ENCODE data around the gene NAV3.

The NAV3 gene

DNA sequence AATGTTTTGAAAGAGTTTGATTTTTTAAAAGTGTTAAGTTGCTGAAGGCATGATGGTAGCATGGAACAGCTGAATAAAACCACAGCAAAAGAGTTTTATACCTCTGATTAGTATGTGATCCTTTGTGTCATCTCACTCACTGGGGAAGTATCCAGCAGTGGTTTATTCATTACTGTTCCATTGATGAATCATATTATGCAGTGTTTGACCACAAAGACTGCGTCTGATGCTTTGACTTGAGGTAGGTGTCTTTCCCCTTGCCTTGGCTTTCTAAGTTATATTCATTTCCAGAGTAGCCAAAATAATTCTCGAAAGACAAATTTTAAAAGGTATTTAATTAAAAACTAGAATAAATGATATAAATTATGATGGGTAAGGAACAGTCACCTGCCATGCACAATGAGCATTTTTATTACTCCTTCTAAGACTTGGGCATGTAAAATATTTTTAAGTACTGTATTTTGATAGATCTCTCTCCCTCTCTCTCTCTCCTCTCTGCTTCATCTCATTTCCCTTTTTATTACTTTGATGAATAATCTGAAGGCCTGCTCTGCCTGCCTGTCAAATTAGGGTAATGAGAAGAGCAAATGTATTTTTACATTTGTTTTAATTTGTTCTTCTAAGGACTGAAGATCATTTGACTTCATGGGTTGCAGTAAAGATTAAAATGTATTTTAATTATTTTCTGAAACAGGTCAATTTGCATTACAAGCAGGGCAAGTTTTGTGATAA is 164.9 kb downstream of the NAV3 start:
- DNase-seq, result no peak

DNA sequence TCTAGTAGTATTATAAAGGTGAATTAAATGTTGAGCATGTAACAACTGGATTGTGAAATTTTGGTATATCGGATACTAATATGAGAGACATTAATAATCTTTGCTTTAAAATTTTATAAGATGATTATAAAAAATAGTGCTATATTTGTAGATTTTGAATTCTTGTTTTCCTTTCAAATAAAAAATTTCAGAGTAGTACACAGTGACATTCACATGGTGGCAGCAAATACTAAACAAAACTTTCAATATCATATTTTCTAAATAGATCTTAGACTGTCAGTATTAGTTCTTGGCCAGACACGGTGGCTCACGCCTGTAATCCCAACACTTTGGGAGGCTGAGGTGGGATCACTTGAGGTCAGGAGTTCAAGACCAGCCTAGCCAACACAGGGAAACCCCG is 166.0 kb downstream of the NAV3 start:
- DNase-seq, result no peak

DNA sequence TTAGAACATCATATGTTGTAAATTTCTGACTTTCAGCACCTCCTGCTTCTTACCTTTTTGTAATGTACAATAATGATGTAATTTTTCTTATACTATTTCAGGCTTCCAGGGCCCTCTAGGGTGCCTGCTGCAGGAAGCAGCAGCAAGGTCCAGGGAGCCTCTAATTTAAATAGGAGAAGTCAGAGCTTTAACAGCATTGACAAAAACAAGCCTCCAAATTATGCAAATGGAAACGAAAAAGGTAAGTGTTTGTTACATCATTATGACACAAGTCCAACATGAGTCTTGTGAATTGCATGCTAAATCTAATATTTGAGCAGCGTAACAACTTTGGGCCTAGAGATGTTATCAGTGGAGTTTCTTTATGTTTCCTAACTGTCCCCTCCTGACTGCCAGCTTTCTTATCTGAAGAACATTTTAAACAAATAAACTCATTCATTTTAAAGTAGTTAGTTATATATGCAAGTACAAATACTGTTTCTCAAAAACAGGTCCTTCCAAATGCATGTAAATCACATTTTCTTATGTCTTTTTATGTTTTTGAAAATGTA is 167.6 kb downstream of the NAV3 start:
- no peak for DNase-seq

DNA sequence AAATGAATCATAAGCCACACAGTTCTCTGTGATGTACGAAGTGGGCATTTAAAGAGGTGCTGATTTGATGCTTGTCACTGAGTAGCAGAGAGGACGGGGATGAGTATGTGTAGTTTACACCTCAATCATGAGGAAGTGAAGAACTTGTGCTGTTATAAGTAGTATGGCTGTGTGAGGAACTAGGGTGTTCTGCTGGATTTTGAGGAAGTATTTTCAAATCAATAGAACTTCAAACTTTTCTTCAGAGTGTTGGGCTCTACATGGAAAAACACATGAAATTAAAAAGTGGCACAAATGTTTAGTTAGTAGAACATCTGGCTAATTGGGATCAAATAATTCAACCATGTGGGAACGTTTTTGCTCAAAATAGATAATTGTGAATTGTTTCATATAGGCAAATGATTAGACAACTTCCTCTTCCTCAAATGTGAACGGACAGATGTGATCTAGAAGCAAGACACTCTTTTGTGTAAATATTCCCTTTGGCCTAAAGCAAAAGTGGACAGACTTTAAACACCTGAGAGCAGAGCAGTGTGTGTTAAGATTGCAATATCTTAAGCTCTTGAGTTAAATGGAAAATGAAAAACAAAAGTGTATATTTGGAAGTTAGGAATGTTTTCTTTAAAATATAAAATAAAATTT is 168.5 kb downstream of the NAV3 start:
- no peak for DNase-seq

DNA sequence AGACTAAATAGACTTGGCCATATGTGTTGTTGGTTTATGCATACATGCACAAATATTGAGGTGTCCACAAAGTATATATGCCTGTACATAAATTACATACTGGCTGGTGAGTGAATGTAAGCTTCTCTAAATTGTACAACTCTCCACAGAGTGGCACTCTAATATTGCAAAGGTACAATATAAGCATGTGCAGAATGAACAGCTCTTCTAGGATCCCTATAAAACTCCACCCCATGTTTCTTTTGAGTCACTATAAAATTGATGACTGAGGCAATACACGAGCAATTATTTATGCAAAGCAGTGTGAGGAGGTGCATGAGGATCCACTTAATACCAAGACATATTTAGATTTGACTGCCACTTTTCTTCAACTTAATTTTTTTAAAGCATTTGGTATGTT is 172.2 kb downstream of the NAV3 start:
- no peak for DNase-seq

DNA sequence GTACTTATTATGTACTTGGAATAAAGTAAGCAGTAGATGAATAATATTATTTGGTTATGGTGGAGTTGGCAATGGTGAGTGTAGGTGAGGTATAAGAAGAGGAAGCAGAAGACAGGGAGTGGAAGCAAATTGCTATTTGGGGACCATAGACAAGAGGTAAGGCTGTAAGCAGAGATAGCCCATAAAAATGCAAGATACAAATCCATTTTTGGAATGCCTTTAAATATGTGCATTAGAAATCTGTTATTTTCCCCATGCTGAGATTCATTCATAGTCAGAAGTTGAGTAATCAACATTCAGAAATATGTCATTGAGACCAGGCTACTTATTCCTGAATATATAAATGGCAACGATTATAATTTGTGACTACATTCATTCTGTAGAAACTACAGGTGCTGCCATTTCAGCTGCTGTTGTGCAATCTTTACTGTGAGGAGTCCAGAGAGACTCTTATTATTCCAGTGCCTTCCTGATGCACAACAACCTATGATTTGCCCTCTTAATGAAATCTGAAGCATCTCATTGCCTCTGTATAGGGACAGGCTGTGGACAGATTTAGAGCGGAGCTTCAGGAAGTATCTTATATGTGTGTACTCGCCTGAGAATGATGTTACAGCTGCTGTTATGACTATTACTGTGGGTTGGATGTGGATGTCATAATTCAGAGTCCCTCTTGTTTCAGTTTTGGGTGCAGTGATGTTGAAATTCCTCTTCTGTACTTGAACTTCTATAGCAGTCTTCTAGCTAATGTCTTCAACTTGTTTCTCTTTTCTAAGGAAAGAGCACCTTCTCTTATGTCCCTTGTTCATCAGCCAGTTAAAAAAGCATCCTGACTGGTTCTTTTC is 173.8 kb downstream of the NAV3 start:
- DNase-seq, result no peak

DNA sequence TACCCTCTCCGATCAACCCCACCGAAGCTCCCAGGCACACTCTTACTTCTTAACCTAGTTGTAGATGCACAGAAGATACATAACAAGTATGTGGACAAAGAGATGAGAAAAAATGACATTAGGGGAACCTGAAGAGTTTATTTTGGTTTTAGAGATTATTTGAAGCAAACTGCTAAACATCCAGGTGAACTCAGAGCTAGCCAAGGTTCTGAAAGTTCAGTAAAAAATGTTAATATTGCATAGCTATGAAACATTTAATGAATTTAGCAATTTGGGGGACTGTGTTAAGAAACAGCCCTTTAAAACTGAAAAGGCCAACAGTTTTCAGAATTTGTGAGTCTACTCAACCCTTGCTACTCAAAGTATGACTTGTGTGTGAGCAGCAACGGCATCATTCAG is 174.4 kb downstream of the NAV3 start:
- DNase-seq, result no peak

DNA sequence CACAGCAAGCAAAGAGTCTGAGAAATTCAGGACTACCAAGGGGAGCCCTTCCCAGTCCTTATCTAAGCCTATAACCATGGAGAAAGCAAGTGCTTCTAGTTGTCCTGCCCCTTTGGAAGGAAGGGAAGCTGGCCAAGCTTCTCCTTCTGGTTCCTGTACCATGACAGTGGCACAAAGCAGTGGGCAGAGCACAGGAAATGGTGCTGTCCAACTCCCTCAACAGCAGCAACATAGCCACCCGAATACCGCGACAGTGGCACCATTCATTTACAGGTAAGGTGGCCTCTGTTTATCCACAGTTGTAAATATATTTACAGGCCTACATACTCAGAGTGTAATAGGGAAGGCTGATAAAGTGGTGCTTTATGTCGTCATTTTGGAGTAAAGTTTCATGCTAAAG is 176.5 kb downstream of the NAV3 start:
- DNase-seq, result no peak

DNA sequence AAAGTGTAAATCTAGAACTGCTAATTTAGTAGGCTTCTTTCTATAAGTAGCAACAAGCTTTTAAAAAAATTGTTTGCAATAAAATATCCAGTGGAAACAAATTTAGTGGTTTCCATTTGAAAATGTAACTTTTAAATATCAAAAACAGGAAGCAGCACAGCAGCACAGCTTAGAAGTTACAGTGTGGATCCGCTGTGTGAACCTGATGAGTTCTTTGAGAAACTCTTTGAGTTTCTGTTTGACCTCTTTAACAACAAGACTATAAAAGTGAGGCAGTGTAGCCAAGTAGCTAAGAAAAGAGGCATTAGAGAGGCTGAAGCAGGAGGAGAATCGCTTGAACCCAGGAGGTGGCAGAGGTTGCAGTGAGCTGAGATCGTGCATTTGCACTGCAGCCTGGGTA is 178.3 kb downstream of the NAV3 start:
- DNase-seq, result no peak

DNA sequence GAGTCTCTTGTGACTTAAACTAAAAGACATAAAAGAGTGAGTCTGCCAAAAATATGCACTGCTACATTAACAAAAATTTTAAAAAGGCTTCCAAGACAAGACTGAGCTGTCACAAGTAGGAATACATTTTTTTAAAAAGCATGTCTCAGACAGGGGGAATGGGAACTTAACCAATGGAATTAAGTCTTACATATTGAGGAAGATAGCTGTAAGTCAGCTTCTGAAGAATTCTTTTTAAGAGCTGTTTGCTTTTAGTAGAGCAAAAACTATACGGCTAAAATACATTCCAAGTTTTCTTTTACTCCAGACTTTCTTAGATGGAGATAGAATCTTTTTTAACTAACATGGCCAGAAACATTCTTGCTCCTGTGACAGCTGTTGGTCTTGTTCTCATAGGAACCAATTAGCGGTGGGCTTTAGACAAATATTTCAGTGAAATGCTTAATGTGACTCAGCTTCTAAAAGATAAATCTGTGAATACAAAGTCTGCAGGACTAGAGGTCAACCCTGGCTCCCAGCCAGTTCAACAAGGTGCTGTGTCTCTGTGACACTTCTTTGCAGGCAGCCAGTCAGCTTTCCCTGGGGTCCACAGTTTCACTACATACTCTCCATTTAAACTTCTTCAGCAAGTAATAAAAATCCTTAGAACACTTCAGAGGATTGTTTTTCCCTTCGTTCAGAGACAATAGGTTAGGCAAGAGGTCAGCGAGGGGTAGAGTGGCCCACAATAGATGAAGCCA is 187.6 kb downstream of the NAV3 start:
- no peak for DNase-seq

DNA sequence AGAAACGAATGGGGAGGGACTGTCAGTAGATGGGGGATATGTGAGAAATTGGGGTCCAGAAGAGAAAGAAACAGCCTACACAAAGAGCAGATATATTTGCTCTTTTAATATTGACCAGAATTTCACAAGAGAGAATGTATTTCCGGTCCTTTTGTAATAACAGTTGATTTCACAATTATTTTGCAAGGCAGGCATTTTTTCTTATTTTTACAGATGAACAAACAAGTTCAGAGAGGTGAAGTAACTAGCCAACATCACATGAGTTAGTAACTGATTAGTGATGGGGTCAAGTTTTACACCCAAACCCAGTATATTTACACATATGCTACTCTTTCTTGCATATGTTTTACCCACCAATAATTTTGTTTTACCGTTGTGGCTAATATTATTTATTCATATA is 188.2 kb downstream of the NAV3 start:
- DNase-seq, result no peak

DNA sequence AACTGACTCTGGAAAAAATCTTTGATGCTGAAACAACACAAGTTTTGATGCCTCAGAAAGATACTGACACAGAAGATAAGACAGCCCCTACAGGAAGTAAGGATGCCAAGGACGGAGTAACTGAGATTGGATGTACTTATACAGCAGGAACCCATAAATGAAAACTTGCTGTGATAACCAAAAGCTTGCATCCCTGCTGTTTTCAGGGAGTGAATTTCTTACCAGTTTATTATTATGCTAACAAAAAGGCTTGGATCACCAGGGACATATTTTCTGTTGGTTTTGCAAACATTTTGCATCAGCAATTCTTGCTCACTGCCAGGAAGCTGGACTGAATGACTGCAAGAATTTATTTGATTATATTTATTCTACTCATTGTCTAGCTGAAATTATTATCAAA is 197.7 kb downstream of the NAV3 start:
- DNase-seq, result no peak

DNA sequence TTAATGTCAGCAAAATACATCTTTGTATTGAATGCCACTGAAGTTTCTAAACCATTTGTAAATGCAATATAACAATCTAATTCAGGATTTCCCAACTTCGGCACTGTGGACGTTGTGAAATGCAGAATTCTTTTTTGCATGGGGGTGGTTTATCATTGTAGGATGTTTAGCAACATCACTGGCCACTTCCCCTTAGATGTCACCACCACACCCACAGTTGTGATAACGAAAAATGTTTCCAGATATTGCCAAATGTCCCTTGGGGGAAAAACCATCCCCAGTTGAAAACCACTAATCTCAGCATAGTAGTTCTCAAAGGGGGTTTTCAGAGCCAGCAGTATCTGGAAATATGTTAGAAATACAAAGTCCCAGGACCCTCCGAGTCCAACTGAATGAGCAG is 203.3 kb downstream of the NAV3 start:
- DNase-seq, result no peak

DNA sequence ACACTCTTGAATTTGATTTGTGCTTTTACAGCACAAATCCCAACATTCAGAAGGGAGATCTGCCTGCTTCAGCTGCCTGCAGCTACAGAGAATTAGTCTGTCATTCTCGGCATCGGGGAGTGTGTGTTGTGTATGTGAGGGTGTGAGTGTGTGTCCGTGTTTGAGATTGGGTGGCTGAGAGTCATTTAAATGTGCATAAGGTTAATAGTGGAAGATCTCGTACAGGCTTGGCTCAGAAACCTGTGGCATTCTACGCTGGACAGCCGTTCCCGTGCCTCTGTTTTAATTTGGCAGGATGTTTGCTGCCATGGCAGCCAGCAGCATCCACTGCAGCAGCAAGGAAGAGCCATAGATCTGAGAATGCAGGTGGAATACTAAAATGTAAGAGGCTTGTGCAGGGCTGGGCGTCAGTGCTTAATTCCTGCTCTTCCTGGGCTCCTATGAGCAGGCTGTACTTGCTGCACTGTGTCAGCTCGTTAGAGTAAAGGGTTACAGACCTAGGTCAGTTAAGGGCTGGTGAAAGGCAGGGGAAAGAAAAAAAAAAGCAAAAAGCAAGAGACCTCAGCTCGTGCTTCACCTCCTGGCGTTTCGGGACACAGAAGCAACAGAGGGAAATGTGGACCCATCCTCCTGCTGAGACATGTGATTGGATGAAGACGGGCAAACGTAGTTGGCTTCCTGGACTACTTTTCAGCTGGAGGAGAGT is 205.4 kb downstream of the NAV3 start:
- no peak for DNase-seq

DNA sequence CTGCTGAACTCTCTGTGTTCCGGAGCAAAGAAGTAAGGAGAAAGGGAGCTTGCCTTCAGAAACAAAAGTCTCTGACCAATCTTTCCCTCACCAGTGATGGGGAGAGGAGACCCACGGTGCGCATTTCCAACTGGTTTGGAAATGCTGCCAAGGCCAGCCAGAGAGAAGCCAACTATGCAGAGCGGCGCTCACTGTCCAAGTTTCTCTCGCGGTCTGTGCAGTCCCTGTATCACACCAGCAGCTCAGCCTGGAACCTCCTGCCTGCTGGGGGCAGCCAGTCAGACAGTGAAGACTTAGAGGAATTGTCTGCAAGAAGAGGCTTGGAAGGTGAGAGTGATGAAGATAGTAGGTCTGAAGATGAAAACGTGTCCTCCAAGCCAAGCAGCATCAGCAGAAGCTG is 206.2 kb downstream of the NAV3 start:
- DNase-seq, result no peak

DNA sequence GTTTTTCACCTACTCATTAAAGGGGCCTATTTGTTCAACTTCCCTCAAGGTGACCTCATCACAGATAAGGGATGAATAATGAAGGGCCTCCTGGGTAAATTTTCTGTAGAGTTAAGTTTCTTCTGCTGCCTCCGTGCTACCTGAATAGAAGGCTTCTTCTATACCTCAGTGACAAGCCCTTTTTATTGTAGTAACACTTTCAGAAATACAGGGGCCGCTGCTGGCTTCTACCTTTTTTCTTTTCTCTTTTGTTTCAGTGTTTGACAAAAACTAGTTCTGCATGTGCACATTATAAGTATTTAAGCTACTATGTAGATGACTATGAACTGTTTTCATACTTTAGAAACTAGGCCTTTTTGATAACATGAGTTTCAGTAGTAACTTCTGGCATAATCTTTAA is 207.0 kb downstream of the NAV3 start:
- DNase-seq, result no peak

DNA sequence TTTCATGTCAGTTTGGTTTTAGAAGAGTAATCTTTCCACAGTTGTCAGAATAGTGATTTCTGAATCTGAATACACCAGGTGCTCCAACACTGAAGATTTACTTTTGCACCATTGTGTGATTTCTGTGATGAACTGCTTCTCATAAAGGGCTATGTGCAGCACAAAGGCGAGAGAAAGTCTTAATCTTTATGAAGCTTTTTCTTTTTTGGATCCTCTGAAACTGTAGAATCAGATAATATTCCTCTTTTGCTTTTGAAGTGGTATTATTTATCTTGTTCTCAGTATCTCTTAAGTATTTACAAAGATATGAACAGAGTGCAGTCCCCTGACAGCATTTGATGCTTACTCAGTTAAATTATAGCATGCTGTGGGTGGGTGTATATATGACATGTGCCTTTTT is 207.8 kb downstream of the NAV3 start:
- DNase-seq, result no peak

DNA sequence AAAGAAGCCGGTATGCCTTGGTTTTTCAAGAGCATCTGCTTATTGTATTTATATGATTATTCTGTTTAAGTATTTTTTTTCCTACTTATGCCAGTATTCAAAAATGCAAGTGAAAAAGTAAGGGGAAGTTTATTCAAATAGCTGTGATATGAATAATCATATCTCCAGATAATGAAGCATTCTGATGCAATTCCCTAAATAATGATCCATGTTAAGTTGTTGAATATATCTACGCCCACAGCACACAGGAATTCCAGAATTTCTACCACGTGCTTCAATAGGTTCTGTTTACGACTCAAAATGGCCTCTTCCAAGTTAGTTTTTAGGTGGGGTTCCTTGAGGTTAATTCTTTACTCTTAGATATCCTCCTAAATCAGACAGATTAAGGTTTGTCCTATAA is 208.3 kb downstream of the NAV3 start:
- no peak for DNase-seq

DNA sequence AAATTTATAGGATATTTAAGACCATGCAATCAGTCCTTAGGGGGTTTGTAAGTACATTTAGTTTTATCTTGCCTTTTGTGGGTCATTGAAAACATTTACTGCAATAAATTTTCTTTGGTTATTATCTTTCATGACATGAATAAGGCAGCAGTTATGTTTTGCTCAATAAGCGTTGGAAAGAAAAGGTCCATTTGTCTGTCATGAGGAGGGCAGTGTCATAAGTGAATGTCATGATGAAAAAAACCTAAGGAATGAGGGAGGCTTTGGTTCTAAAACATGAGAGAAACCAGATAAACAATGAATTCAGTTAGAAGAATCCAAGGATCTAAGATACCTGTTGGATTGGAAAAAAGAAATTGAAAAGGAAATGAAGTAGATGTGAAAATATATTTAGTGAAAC is 209.4 kb downstream of the NAV3 start:
- DNase-seq, result no peak

DNA sequence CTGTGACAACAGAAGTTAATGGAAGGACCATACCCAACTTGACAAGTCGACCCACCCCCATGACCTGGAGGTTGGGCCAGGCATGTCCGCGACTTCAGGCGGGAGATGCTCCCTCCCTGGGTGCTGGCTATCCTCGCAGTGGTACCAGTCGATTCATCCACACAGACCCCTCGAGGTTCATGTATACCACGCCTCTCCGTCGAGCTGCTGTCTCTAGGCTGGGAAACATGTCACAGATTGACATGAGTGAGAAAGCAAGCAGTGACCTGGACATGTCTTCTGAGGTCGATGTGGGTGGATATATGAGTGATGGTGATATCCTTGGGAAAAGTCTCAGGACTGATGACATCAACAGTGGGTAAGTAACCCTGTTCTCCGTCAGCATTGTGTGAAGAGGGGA is 220.1 kb downstream of the NAV3 start:
- DNase-seq, result no peak

DNA sequence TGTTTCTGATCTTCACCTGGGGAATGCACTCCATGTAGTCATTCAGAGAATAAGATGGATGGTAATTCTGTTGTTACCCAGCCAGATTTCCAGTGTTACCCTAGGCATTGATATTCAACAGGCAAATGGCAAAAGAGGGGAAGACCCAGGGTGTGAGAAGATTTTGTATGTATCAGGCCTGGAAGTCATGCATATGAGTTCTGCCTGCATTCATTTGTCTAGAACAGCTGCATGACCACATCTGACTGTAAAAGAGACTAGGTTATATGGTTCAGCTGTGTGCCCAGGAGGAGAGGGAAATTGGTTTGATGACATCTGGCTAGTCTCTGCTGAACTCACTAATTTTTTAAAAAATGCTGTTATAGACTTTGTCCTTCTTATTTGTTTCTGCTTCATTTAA is 224.9 kb downstream of the NAV3 start:
- DNase-seq, result no peak

DNA sequence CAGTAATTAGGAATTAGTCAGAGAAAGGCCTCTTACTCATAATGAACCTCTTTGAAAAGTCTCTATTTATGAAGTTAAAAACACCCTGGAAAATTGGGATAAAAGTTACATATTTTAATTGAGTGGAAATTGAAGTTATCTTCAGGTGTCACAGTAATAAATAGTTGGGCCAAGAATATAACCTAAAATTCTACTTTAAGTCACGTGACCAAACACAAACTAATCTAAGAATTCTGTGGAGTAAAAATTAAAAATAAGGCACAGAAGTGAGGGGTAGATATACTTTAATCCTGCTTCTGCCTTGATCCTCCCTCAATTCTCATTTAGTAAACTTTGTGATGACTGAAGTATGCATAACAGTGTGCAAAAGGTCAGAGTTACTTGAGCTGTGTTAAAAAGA is 226.4 kb downstream of the NAV3 start:
- no peak for DNase-seq
